Measurements from ENCODE around the gene TM7SF2.

DNA sequence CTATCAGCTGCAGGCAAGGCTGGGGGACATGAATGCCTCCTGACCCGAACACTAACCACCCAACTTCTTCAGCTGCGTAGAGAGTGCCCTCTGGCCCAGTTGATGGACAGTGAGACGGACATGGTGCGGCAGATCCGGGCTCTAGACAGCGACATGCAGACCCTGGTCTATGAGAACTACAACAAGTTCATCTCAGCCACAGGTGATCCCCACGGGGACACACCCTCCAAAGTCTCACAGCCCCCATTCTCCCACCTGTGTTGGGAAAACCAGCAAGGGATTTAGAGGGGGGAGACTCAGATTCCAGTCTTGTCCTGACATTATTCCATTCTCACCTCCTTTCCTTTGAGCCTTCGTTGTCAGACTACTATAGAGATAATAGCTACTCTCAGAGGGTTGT is 14.7 kb upstream of the TM7SF2 start:
- TF ChIP-seq POLR2AphosphoS5 (IDR thresholded peaks at IDR 0.05; ENCODE audit: low read depth, low read length) (no peak), SIN3A (IDR thresholded peaks at IDR 0.05; ENCODE audit: borderline replicate concordance, insufficient read depth, low read length) (no peak), REST (IDR thresholded peaks at IDR 0.05; ENCODE audit: insufficient read depth in 1 of 2, low read depth in 2 of 2, low read length in 2 of 2) (no peak)

Data from PFSK-1 (cell line).